DOHH2 (cell line): Measurements from ENCODE around the gene CYTH4.
"Not testable (repeated sequence)": the region's sequence is repeated elsewhere in the genome, so short reads cannot be mapped to it uniquely, and the experiment has no call there.

Experiments used
- H3F3A ChIP-seq: fragments of 200-600 bp; sonication (generic), shearing (Covaris generic); 2 replicates; pipeline ENCODE4 v1.6.0; 2016; ENCODE audit warnings: antibody characterized with exemption, mild to moderate bottlenecking; ENCODE audit not compliant: control insufficient read depth, insufficient read depth
- H3K27ac ChIP-seq: fragments of 200-600 bp; sonication (generic); 2 replicates; pipeline ENCODE4 v1.5.1; 2014; ENCODE audit warnings: low read depth, mild to moderate bottlenecking, low read length, moderate library complexity
- H3K27me3 ChIP-seq: fragments of 200-600 bp; sonication (generic); 2 replicates; pipeline ENCODE4 v1.6.1; 2014; ENCODE audit warnings: mild to moderate bottlenecking, low read length, mixed read lengths; ENCODE audit not compliant: control insufficient read depth
- H3K36me3 ChIP-seq: fragments of 200-600 bp; sonication (generic); 2 replicates; pipeline ENCODE4 v1.6.1; 2014; ENCODE audit warnings: mild to moderate bottlenecking, low read length, moderate library complexity, mixed read lengths; ENCODE audit not compliant: control insufficient read depth
- H3K4me1 ChIP-seq: fragments of 200-600 bp; sonication (generic); 2 replicates; pipeline ENCODE4 v1.6.1; 2014; ENCODE audit warnings: mild to moderate bottlenecking, low read length, mixed read lengths; ENCODE audit not compliant: control insufficient read depth
- H3K4me2 ChIP-seq: fragments of 200-600 bp; sonication (generic); 2 replicates; pipeline ENCODE4 v1.6.0; 2014; ENCODE audit warnings: mild to moderate bottlenecking, low read length, moderate library complexity
- H3K4me3 ChIP-seq: fragments of 200-600 bp; sonication (generic); 2 replicates; pipeline ENCODE4 v1.5.1; 2014; ENCODE audit warnings: mild to moderate bottlenecking, low read length, mixed read lengths
- H3K79me2 ChIP-seq: fragments of 200-600 bp; sonication (generic); 2 replicates; pipeline ENCODE4 v1.6.1; 2014; ENCODE audit warnings: mild to moderate bottlenecking, low read length, mixed read lengths; ENCODE audit not compliant: control insufficient read depth
- H3K9me2 ChIP-seq: fragments of 200-600 bp; sonication (generic); replicated peaks from 2 replicates; pipeline ENCODE4 v1.6.1; 2014; ENCODE audit warnings: mild to moderate bottlenecking, low read length, mixed read lengths; ENCODE audit not compliant: control insufficient read depth
- H3K9me3 ChIP-seq: fragments of 200-600 bp; sonication (generic); 2 replicates; pipeline ENCODE4 v1.6.1; 2014; ENCODE audit warnings: antibody characterized with exemption, low read length, mixed read lengths; ENCODE audit not compliant: control insufficient read depth, insufficient read depth
- H4K20me1 ChIP-seq: fragments of 200-600 bp; sonication (generic); 2 replicates; pipeline ENCODE4 v1.6.0; 2014; ENCODE audit warnings: low read depth, mild to moderate bottlenecking, antibody characterized with exemption, low read length, moderate library complexity; ENCODE audit not compliant: control insufficient read depth, insufficient read depth
- CTCF ChIP-seq: fragments of 200-600 bp; sonication (generic); IDR thresholded peaks from one replicate; pipeline ENCODE4 v1.5.1; 2014; ENCODE audit warnings: antibody characterized with exemption, mild to moderate bottlenecking, low read depth, low read length; ENCODE audit not compliant: poor library complexity, severe bottlenecking
- EZH2phosphoT487 ChIP-seq: fragments of 200-600 bp; sonication (generic); IDR thresholded peaks from 2 replicates; pipeline ENCODE4 v1.6.1; 2017; ENCODE audit warnings: borderline replicate concordance, mild to moderate bottlenecking, antibody characterized with exemption, low read length, moderate library complexity, mixed read lengths

The CYTH4 gene

GRCh38 chr22:37328017-37328416 lies 45.7 kb downstream of the CYTH4 start:
- H3F3A ChIP-seq, result no peaks in the 10 kb centered on the region

GRCh38 chr22:37328538-37329237 lies 46.4 kb downstream of the CYTH4 start:
- H3K4me1 ChIP-seq, H3K79me2 ChIP-seq, H3K9me2 ChIP-seq, H3F3A ChIP-seq, H4K20me1 ChIP-seq, H3K4me3 ChIP-seq, H3K36me3 ChIP-seq, H3K27ac ChIP-seq, H3K9me3 ChIP-seq, H3K4me2 ChIP-seq: not testable (repeated sequence)
- H3K27me3 ChIP-seq, result peaks cover 39% of the 10 kb centered on the region

More at GRCh38 chr22:37328017-37328416, 45.7 kb downstream of the CYTH4 start:
- H3K4me2 ChIP-seq, result no peak overlapping the region
- H3K79me2 ChIP-seq, result no peaks in the 10 kb centered on the region
- TF ChIP-seq CTCF (no peak), EZH2phosphoT487 (no peak)
- H3K4me1 ChIP-seq, result peaks cover 7% of the 10 kb centered on the region; the same call in 1 of the 2 replicates
- H3K27me3 ChIP-seq, result peaks cover 44% of the 10 kb centered on the region
- H3K9me3 ChIP-seq, result no peaks in the 10 kb centered on the region
- no peak overlapping the region for H3K27ac ChIP-seq
- no peaks in the 10 kb centered on the region for H3K36me3 ChIP-seq
- no peaks in the 10 kb centered on the region for H3K9me2 ChIP-seq
- H3K4me3 ChIP-seq, result no peak overlapping the region
- no peaks in the 10 kb centered on the region for H4K20me1 ChIP-seq

- H3F3A ChIP-seq, result no peaks in the 10 kb centered on the region
- H3K27ac ChIP-seq, result no peak overlapping the region
- H3K4me2 ChIP-seq, result no peak overlapping the region
- H3K36me3 ChIP-seq, result no peaks in the 10 kb centered on the region
- H4K20me1 ChIP-seq, result no peaks in the 10 kb centered on the region
- no peak overlapping the region for H3K4me3 ChIP-seq
- no peaks in the 10 kb centered on the region for H3K79me2 ChIP-seq
- peaks cover 39% of the 10 kb centered on the region for H3K27me3 ChIP-seq
- H3K9me3 ChIP-seq, result no peaks in the 10 kb centered on the region
- no peaks in the 10 kb centered on the region for H3K9me2 ChIP-seq
- peaks cover 7% of the 10 kb centered on the region; the same call in 1 of the 2 replicates for H3K4me1 ChIP-seq
- no peak for TF ChIP-seq CTCF
- no peak for TF ChIP-seq EZH2phosphoT487
Observed at GRCh38 chr22:37329238-37330140, 47.2 kb downstream of the CYTH4 start.
